Panc1 (cell line): ENCODE data around the gene RAG1. TPM values are rescaled to one million over a fixed set of nuclear protein-coding genes. Genes with fewer than 3 reads are reported as not detected.

Experiments used
- ATAC-seq: fragments of 200-7000 bp; cut with Tn5 transposase; 2 replicates; pipeline ENCODE4 v1.9.1; 2020; ENCODE audit warnings: mild to moderate bottlenecking, moderate library complexity
- BruUV-seq: library from RNA; stranded (reverse); fragments of 400-500 nt; replicated peaks from 2 replicates; lab custom pipeline; 2021; lab: Mats Ljungman, UMichigan
- CTCF ChIA-PET: fragments of 300-600 bp; sonication (Branson Sonifier 250); formaldehyde crosslinking; loops from one replicate; lab custom pipeline; 2022; ENCODE audit warnings: antibody characterized with exemption; lab: Charles Lee
- POLR2A ChIA-PET: fragments of 300-600 bp; sonication (Branson Sonifier 250); formaldehyde crosslinking; loops from one replicate; lab custom pipeline; 2022; ENCODE audit warnings: antibody characterized with exemption; lab: Charles Lee
- DNase-seq: peaks from one replicate; pipeline ENCODE4 v3.0.0-alpha.2; 2010; ENCODE audit warnings: low read depth, low spot score
- H3K27ac ChIP-seq: 2 replicates; pipeline ENCODE4 v1.5.1; 2011; ENCODE audit warnings: mild to moderate bottlenecking, low read length, inconsistent platforms
- H3K27me3 ChIP-seq: fragments of 200-500 bp; sonication (Bioruptor generic); 2 replicates; pipeline ENCODE4 v1.6.0; 2014; ENCODE audit warnings: low read length, inconsistent platforms; ENCODE audit not compliant: control insufficient read depth, insufficient read depth
- H3K36me3 ChIP-seq: fragments of 200-500 bp; sonication (Bioruptor generic); 2 replicates; pipeline ENCODE4 v1.5.1; 2014; ENCODE audit warnings: inconsistent platforms, mild to moderate bottlenecking, low read length, moderate library complexity; ENCODE audit not compliant: control insufficient read depth, insufficient read depth
- H3K4me1 ChIP-seq: 2 replicates; pipeline ENCODE4 v1.5.1; 2011; ENCODE audit warnings: inconsistent platforms, mild to moderate bottlenecking, low read length, moderate library complexity; ENCODE audit not compliant: control insufficient read depth, insufficient read depth
- H3K4me3 ChIP-seq, 2 experiments: 2 replicates each; pipeline ENCODE4 v1.5.1; 2011 to 2012; ENCODE audit warnings: low read depth in 2 of 2, low read length in 2 of 2, mild to moderate bottlenecking in 2 of 2, inconsistent platforms in 1 of 2, moderate library complexity in 1 of 2
- H3K9me3 ChIP-seq: fragments of 200-500 bp; sonication (Bioruptor generic); 2 replicates; pipeline ENCODE4 v1.5.1; 2014; ENCODE audit warnings: low read depth, mild to moderate bottlenecking, inconsistent platforms, low read length, moderate library complexity; ENCODE audit not compliant: control insufficient read depth, insufficient read depth
- POLR2AphosphoS5 ChIP-seq: IDR thresholded peaks from 2 replicates; pipeline ENCODE4 v1.6.1; 2012; ENCODE audit warnings: mild to moderate bottlenecking, low read depth, low read length, moderate library complexity
- SIN3A ChIP-seq: IDR thresholded peaks from 2 replicates; pipeline ENCODE4 v1.6.1; 2012; ENCODE audit warnings: low read depth, mild to moderate bottlenecking, low read length, moderate library complexity, borderline replicate concordance; ENCODE audit not compliant: insufficient read depth
- TCF7L2 ChIP-seq: IDR thresholded peaks from 2 replicates; pipeline ENCODE4 v1.6.1; 2011; ENCODE audit warnings: mild to moderate bottlenecking, low read depth, low read length, inconsistent platforms
- in situ Hi-C: cut with HindIII; loops from 2 replicates; pipeline ENCODE4 v1.10.0; 2016; ENCODE audit warnings: low sequenced_read_pairs, low pct_unique_long_range_greater_than_20kb
- intact Hi-C: fragments of 100-400 bp; cut with micrococcal nuclease; formaldehyde crosslinking; loops from one replicate; pipeline ENCODE4 v1.10.0; 2022; ENCODE audit not compliant: unreplicated experiment
- total RNA-seq: library from RNA; stranded (reverse); gene quantifications from one replicate; pipeline ENCODE4 v1.2.1, GENCODE V29; 2021; ENCODE audit not compliant: unreplicated experiment
- TF ChIP-seq, protein P1 (sequence below): fragments of 450-650 bp; IDR thresholded peaks from 2 replicates; pipeline ENCODE4 v1.5.1; 2017; ENCODE audit warnings: mild to moderate bottlenecking
- TF ChIP-seq, protein P2 (sequence below), 2 experiments: IDR thresholded peaks; 2 replicates each; pipeline ENCODE4 v1.6.1; 2011 to 2012; ENCODE audit warnings: low read depth in 2 of 2, control low read depth in 1 of 2, low read length in 1 of 2, mild to moderate bottlenecking in 1 of 2, moderate library complexity in 1 of 2; ENCODE audit not compliant: insufficient read depth in 1 of 2

The RAG1 gene
- total RNA-seq, 1 experiment from 2014 or later, result 0.44 TPM

DNA sequence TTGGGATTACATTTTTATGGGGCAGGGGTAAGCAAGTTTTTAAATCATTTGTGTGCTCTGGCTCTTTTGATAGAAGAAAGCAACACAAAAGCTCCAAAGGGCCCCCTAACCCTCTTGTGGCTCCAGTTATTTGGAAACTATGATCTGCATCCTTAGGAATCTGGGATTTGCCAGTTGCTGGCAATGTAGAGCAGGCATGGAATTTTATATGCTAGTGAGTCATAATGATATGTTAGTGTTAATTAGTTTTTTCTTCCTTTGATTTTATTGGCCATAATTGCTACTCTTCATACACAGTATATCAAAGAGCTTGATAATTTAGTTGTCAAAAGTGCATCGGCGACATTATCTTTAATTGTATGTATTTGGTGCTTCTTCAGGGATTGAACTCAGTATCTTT is 10.1 kb downstream of the RAG1 start:
- DNase-seq (no peak), ATAC-seq (peak; percentile 95)
- in situ Hi-C loops, result no loop called here
- CTCF ChIA-PET, result no interaction called here
- no peak for TF ChIP-seq SIN3A
- peak; percentile 87 for TF ChIP-seq TCF7L2
- peaks cover 14% of the 10 kb centered on the region; the same call in 1 of the 2 replicates for H3K4me1 ChIP-seq
- H3K4me3 ChIP-seq, result no peak overlapping the region
- BruUV-seq, result no TSS peak
- POLR2A ChIA-PET, result no interaction called here
- no peaks in the 10 kb centered on the region for H3K27me3 ChIP-seq
- intact Hi-C loops, result no loop called here
- H3K36me3 ChIP-seq, result no peaks in the 10 kb centered on the region
- H3K27ac ChIP-seq, result peak overlapping the region; percentile 73
- H3K9me3 ChIP-seq, result no peaks in the 10 kb centered on the region

DNA sequence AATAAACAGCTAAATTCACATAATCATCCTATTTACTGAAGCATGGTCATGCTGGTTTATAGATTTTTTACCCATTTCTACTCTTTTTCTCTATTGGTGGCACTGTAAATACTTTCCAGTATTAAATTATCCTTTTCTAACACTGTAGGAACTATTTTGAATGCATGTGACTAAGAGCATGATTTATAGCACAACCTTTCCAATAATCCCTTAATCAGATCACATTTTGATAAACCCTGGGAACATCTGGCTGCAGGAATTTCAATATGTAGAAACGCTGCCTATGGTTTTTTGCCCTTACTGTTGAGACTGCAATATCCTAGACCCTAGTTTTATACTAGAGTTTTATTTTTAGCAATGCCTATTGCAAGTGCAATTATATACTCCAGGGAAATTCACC is 10.7 kb downstream of the RAG1 start:
- H3K27ac ChIP-seq, result peak overlapping the region; percentile 73
- no peaks in the 10 kb centered on the region for H3K27me3 ChIP-seq
- H3K4me3 ChIP-seq, result no peak overlapping the region
- in situ Hi-C loops, result no loop called here
- H3K9me3 ChIP-seq, result no peaks in the 10 kb centered on the region
- no peaks in the 10 kb centered on the region for H3K36me3 ChIP-seq
- BruUV-seq, result no TSS peak
- ChIA-PET CTCF (no interaction called here), POLR2A (no interaction called here)
- peaks cover 14% of the 10 kb centered on the region; the same call in 1 of the 2 replicates for H3K4me1 ChIP-seq
- DNase-seq (no peak), ATAC-seq (no peak)
- TF ChIP-seq, protein P1, sequence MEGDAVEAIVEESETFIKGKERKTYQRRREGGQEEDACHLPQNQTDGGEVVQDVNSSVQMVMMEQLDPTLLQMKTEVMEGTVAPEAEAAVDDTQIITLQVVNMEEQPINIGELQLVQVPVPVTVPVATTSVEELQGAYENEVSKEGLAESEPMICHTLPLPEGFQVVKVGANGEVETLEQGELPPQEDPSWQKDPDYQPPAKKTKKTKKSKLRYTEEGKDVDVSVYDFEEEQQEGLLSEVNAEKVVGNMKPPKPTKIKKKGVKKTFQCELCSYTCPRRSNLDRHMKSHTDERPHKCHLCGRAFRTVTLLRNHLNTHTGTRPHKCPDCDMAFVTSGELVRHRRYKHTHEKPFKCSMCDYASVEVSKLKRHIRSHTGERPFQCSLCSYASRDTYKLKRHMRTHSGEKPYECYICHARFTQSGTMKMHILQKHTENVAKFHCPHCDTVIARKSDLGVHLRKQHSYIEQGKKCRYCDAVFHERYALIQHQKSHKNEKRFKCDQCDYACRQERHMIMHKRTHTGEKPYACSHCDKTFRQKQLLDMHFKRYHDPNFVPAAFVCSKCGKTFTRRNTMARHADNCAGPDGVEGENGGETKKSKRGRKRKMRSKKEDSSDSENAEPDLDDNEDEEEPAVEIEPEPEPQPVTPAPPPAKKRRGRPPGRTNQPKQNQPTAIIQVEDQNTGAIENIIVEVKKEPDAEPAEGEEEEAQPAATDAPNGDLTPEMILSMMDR, result no peak
- TF ChIP-seq POLR2AphosphoS5, result no peak
- no peak for TF ChIP-seq TCF7L2
- TF ChIP-seq SIN3A, result no peak
- TF ChIP-seq, protein P2, sequence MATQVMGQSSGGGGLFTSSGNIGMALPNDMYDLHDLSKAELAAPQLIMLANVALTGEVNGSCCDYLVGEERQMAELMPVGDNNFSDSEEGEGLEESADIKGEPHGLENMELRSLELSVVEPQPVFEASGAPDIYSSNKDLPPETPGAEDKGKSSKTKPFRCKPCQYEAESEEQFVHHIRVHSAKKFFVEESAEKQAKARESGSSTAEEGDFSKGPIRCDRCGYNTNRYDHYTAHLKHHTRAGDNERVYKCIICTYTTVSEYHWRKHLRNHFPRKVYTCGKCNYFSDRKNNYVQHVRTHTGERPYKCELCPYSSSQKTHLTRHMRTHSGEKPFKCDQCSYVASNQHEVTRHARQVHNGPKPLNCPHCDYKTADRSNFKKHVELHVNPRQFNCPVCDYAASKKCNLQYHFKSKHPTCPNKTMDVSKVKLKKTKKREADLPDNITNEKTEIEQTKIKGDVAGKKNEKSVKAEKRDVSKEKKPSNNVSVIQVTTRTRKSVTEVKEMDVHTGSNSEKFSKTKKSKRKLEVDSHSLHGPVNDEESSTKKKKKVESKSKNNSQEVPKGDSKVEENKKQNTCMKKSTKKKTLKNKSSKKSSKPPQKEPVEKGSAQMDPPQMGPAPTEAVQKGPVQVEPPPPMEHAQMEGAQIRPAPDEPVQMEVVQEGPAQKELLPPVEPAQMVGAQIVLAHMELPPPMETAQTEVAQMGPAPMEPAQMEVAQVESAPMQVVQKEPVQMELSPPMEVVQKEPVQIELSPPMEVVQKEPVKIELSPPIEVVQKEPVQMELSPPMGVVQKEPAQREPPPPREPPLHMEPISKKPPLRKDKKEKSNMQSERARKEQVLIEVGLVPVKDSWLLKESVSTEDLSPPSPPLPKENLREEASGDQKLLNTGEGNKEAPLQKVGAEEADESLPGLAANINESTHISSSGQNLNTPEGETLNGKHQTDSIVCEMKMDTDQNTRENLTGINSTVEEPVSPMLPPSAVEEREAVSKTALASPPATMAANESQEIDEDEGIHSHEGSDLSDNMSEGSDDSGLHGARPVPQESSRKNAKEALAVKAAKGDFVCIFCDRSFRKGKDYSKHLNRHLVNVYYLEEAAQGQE (IDR thresholded peaks at IDR 0.05; ENCODE audit: insufficient read depth in 1 of 2, low read depth in 2 of 2, low read length in 1 of 2), result no peak
- intact Hi-C loops, result no loop called here

DNA sequence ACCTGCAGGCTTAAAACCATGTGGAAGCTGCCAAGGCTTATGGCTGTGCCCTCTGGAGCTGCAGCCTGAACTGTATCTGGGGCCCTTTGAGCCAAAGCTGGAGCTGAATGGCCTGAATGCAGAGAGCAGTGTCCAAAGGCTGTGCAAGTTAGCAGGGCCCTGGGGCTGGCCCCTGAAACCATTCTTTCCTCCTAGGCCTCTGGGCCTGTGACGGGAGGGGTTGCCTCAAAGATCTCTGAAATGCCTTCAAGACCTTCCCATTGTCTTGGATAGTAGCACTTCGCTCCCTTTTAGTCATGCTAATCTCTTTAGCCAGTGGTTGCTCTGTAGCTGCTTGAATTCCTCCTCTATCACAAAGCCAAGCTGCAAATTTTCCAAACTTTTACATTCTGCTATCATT is 13.7 kb downstream of the RAG1 start:
- CTCF ChIA-PET, result no interaction called here
- ATAC-seq (no peak), DNase-seq (no peak)
- TF ChIP-seq, protein P1, result no peak
- TF ChIP-seq POLR2AphosphoS5 (no peak), SIN3A (no peak)
- TF ChIP-seq, protein P2 (IDR thresholded peaks at IDR 0.05; ENCODE audit: insufficient read depth in 1 of 2, low read depth in 2 of 2, low read length in 1 of 2), result no peak
- Histone ChIP-seq H3K9me3 (no peaks in the 10 kb centered on the region), H3K4me3 (no peak overlapping the region), H3K4me1 (peaks cover 14% of the 10 kb centered on the region; the same call in 1 of the 2 replicates), H3K27ac (no peak overlapping the region), H3K27me3 (no peaks in the 10 kb centered on the region), H3K36me3 (no peaks in the 10 kb centered on the region)
- intact Hi-C loops (no loop called here), in situ Hi-C loops (no loop called here)
- no TSS peak for BruUV-seq
- POLR2A ChIA-PET, result no interaction called here
